Upper lobe of left lung (tissue), 4 donors: ENCODE results near the gene MCOLN3.

Source experiments
- CTCF ChIP-seq, 6 experiments: fragments of 450-650 bp in 4 of 6; fragments of 200-600 bp in 2 of 6; sonication (generic) in 2 of 6; IDR thresholded peaks; one replicate each; pipeline ENCODE4 v1.5.1; 2016 to 2019; ENCODE audit warnings: antibody characterized with exemption in 6 of 6
- EP300 ChIP-seq, 4 donors: sonication (generic); formaldehyde crosslinking; IDR thresholded peaks; one replicate each; pipeline ENCODE4 v1.5.1; 2017; ENCODE audit warnings: antibody characterized with exemption in 4 of 4, control low read depth in 2 of 4
- POLR2A ChIP-seq, 4 donors: fragments of 450-650 bp; IDR thresholded peaks; one replicate each; pipeline ENCODE4 v1.5.1; 2016 to 2017; ENCODE audit warnings: antibody characterized with exemption in 4 of 4, mild to moderate bottlenecking in 2 of 4
- POLR2AphosphoS5 ChIP-seq, 2 donors: sonication (generic); formaldehyde crosslinking; IDR thresholded peaks; one replicate each; pipeline ENCODE4 v1.5.1; 2017; ENCODE audit warnings: antibody characterized with exemption in 2 of 2

DNA sequence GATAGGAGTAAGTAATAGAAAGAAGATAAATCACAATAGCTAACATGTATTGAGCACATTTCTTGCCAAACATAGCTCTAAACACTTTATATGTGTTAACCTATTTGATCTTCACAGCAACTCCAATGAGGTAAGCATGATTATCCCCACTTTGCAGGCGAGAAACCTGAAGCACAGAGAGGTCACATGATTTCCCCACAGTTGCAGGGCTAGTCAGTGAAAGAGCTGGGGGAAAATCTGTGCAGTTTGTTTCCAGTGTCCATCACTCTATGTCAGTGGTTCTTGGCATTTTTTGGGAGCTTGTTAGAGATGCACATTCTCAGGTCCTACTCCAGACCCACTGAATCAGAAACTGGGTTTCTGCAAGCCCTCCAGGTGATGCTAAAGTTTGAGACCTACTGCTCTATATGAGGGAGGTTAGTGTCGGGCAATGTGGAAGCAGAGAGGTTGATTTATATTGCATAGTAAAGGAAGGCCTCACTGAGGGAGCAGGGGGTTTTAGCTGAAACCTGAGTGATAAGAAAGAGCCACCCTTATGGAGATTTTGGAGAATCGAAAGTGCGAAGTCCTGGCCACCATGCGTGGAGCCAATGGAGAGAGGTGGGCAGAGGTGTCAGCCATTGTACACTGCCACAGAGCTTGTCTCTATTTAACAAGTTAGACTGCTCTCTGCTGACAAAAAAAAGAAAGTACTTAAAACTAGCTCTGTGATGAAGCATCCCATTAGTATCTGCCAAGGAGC lies 20.9 kb downstream of the MCOLN3 start:
- no peak for TF ChIP-seq POLR2A (IDR thresholded peaks at IDR 0.05)
- TF ChIP-seq CTCF (IDR thresholded peaks at IDR 0.05), result peak in 2 of 6 experiments; percentile 8 to 16
- no peak for TF ChIP-seq POLR2AphosphoS5 (IDR thresholded peaks at IDR 0.05)
- TF ChIP-seq EP300 (IDR thresholded peaks at IDR 0.05), result no peak
